Measurements from ENCODE around the gene GNMT.
"Not testable (repeated sequence)": the region's sequence is repeated elsewhere in the genome, so short reads cannot be mapped to it uniquely, and the experiment has no call there.

GNMT gene

DNA sequence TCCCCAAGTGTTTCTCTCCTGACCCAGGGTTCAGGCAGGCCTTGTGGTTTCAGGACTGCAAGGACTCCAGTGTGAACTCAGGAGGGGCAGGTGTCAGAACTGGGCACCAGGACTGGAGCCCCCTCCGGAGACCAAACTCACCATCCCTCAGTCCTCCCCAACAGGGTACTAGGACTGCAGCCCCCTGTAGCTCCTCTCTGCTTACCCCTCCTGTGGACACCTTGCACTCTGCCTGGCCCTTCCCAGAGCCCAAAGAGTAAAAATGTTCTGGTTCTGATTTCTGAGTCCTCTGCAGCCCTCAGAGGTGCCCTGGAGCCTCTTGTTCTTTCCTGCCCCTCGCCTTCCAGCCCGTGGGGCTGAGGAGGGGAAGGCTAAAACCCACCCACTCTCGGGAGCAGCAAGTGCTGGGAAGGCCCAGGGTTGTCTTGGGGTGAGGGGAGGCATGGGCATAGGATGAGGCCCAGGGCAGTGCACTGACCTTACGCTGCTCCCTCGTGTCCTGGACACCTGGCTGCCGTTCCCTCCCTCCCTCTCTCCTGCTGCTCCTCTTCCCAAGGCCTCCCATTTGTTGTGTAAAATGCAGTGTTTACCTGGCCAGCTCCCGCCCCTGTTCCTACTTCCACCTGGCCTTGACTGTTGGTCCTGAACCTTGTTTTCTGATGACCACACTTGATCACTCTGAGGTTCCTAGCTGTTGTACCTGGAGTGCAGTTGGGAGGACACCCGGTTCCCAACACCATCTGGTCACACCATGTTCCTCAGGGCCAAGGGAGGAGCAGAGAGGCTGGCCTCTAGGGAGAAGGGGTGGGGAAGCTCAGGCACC, 21.4 kb upstream of the GNMT start:
- Histone ChIP-seq H2AK5ac (ENCODE audit: low read length, severe bottlenecking) (no peak overlapping the region), H3K23ac (ENCODE audit: low read length in 2 of 2) (no peak overlapping the region), H3K36me3 (ENCODE audit: control insufficient read depth in 1 of 2, insufficient read depth in 2 of 2, low read depth in 1 of 2, low read length in 2 of 2) (peaks cover 65 to 74% of the 10 kb centered on the region in 2 experiments), H2BK5ac (ENCODE audit: low read depth, low read length, poor library complexity, severe bottlenecking) (no peak overlapping the region), H2BK120ac (ENCODE audit: low read depth, low read length) (no peak overlapping the region), H3K9me3 (ENCODE audit: control insufficient read depth, low read length) (no peaks in the 10 kb centered on the region), H2BK15ac (ENCODE audit: low read depth, poor library complexity, severe bottlenecking) (no peak overlapping the region), H3K4me2 (ENCODE audit: low read length, poor library complexity, severe bottlenecking) (no peak overlapping the region), H3K27ac (ENCODE audit: low read length, poor library complexity, severe bottlenecking) (no peak overlapping the region), H3K18ac (ENCODE audit: low read depth in 1 of 2, low read length in 2 of 2) (no peak overlapping the region), H3K14ac (ENCODE audit: low read length in 2 of 2) (no peak overlapping the region), H3K4me1 (ENCODE audit: control insufficient read depth, insufficient read depth, low read depth, low read length) (peaks cover under 1% of the 10 kb centered on the region), H2BK12ac (ENCODE audit: low read length in 2 of 2) (no peak overlapping the region), H3K9ac (ENCODE audit: low read length) (no peak overlapping the region), H3K27me3 (ENCODE audit: control insufficient read depth in 1 of 2, insufficient read depth in 1 of 2, low read length in 2 of 2) (no peaks in the 10 kb centered on the region), H2AFZ (ENCODE audit: low read depth, low read length) (no peak overlapping the region), H4K8ac (ENCODE audit: low read length) (no peak overlapping the region), H4K91ac (ENCODE audit: low read length) (no peak overlapping the region), H3K4ac (ENCODE audit: low read depth in 1 of 2, low read length in 2 of 2) (no peak overlapping the region), H3K4me3 (ENCODE audit: insufficient read depth in 1 of 2, low read depth in 1 of 2, low read length in 2 of 2) (no peak overlapping the region), H3K79me1 (replicated peaks; ENCODE audit: low read length, poor library complexity, severe bottlenecking) (peaks cover 36% of the 10 kb centered on the region)
- 93% methylated on average over 8 of the region's 9 CpGs for WGBS
- no peak for DNase-seq

GRCh38 chr6:42939810-42940167, 20.8 kb upstream of the GNMT start:
- Histone ChIP-seq H3K4me3 (ENCODE audit: insufficient read depth in 1 of 2, low read depth in 1 of 2, low read length in 2 of 2) (no peak overlapping the region), H3K9me3 (ENCODE audit: control insufficient read depth, low read length) (no peaks in the 10 kb centered on the region), H3K27me3 (ENCODE audit: control insufficient read depth in 1 of 2, insufficient read depth in 1 of 2, low read length in 2 of 2) (no peaks in the 10 kb centered on the region), H2AFZ (ENCODE audit: low read depth, low read length) (no peak overlapping the region), H3K79me1 (replicated peaks; ENCODE audit: low read length, poor library complexity, severe bottlenecking) (peaks cover 34% of the 10 kb centered on the region), H2BK15ac (ENCODE audit: low read depth, poor library complexity, severe bottlenecking) (no peak overlapping the region), H2BK12ac (ENCODE audit: low read length in 2 of 2) (no peak overlapping the region), H2BK5ac (ENCODE audit: low read depth, low read length, poor library complexity, severe bottlenecking) (no peak overlapping the region), H2BK120ac (ENCODE audit: low read depth, low read length) (no peak overlapping the region), H3K27ac (ENCODE audit: low read length, poor library complexity, severe bottlenecking) (no peak overlapping the region), H3K4me2 (ENCODE audit: low read length, poor library complexity, severe bottlenecking) (no peak overlapping the region), H4K91ac (ENCODE audit: low read length) (no peak overlapping the region), H3K9ac (ENCODE audit: low read length) (no peak overlapping the region), H3K4ac (ENCODE audit: low read depth in 1 of 2, low read length in 2 of 2) (no peak overlapping the region), H4K8ac (ENCODE audit: low read length) (no peak overlapping the region), H3K18ac (ENCODE audit: low read depth in 1 of 2, low read length in 2 of 2) (no peak overlapping the region), H3K4me1 (ENCODE audit: control insufficient read depth, insufficient read depth, low read depth, low read length) (no peaks in the 10 kb centered on the region), H3K36me3 (ENCODE audit: control insufficient read depth in 1 of 2, insufficient read depth in 2 of 2, low read depth in 1 of 2, low read length in 2 of 2) (peaks cover 62 to 70% of the 10 kb centered on the region in 2 experiments), H2AK5ac (ENCODE audit: low read length, severe bottlenecking) (no peak overlapping the region), H3K23ac (ENCODE audit: low read length in 2 of 2) (no peak overlapping the region), H3K14ac (ENCODE audit: low read length in 2 of 2) (no peak overlapping the region)
- WGBS, result 86% methylated on average over 2 of the region's 4 CpGs
- no peak for DNase-seq

- no peak overlapping the region for H4K91ac ChIP-seq (ENCODE audit: low read length)
Observed at GRCh38 chr6:42940493-42941045, 20.0 kb upstream of the GNMT start.

DNA sequence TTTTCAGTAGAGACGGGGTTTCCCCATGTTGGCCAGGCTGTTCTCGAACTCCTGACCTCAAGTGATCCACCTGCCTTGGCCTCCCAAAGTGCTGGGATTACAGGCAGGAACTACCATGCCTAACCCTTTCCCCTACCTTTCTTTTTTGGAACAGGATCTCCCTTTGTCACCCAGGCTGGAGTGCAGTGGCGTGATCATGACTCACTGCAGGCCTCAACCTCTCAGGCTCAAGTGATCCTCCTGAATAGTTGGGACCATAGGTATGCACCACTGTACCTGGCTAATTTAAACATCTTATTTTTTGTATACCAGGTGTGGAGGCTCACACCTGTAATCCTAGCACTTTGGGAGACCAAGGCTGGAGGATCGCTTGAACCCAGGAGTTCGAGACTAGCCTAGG, 19.2 kb upstream of the GNMT start:
- H2AFZ ChIP-seq (ENCODE audit: low read depth, low read length); H3K4me3 ChIP-seq (ENCODE audit: insufficient read depth in 1 of 2, low read depth in 1 of 2, low read length in 2 of 2); H4K91ac ChIP-seq (ENCODE audit: low read length); H3K23ac ChIP-seq (ENCODE audit: low read length in 2 of 2); H2AK5ac ChIP-seq (ENCODE audit: low read length, severe bottlenecking); H3K14ac ChIP-seq (ENCODE audit: low read length in 2 of 2); H3K9ac ChIP-seq (ENCODE audit: low read length); H3K9me3 ChIP-seq (ENCODE audit: control insufficient read depth, low read length); H2BK5ac ChIP-seq (ENCODE audit: low read depth, low read length, poor library complexity, severe bottlenecking); H3K27me3 ChIP-seq (ENCODE audit: control insufficient read depth in 1 of 2, insufficient read depth in 1 of 2, low read length in 2 of 2); H3K4me2 ChIP-seq (ENCODE audit: low read length, poor library complexity, severe bottlenecking); H3K4ac ChIP-seq (ENCODE audit: low read depth in 1 of 2, low read length in 2 of 2); H2BK15ac ChIP-seq (ENCODE audit: low read depth, poor library complexity, severe bottlenecking); H3K4me1 ChIP-seq (ENCODE audit: control insufficient read depth, insufficient read depth, low read depth, low read length); H3K27ac ChIP-seq (ENCODE audit: low read length, poor library complexity, severe bottlenecking); H2BK120ac ChIP-seq (ENCODE audit: low read depth, low read length); H3K18ac ChIP-seq (ENCODE audit: low read depth in 1 of 2, low read length in 2 of 2); DNase-seq; H4K8ac ChIP-seq (ENCODE audit: low read length); H2BK12ac ChIP-seq (ENCODE audit: low read length in 2 of 2): not testable (repeated sequence)
- 97% methylated on average over 4 of the region's 5 CpGs for WGBS
- Histone ChIP-seq H3K36me3 (ENCODE audit: control insufficient read depth in 1 of 2, insufficient read depth in 2 of 2, low read depth in 1 of 2, low read length in 2 of 2) (peaks cover 54% of the 10 kb centered on the region in 2 experiments), H3K79me1 (replicated peaks; ENCODE audit: low read length, poor library complexity, severe bottlenecking) (peaks cover 29% of the 10 kb centered on the region)

More at GRCh38 chr6:42940493-42941045, 20.0 kb upstream of the GNMT start:
- no peaks in the 10 kb centered on the region for H3K9me3 ChIP-seq (ENCODE audit: control insufficient read depth, low read length)
- no peak overlapping the region for H2BK120ac ChIP-seq (ENCODE audit: low read depth, low read length)
- no peak overlapping the region for H2AK5ac ChIP-seq (ENCODE audit: low read length, severe bottlenecking)
- H3K18ac ChIP-seq (ENCODE audit: low read depth in 1 of 2, low read length in 2 of 2), result no peak overlapping the region
- peaks cover 32% of the 10 kb centered on the region for H3K79me1 ChIP-seq (replicated peaks; ENCODE audit: low read length, poor library complexity, severe bottlenecking)
- H2AFZ ChIP-seq (ENCODE audit: low read depth, low read length), result no peak overlapping the region
- WGBS, result 91% methylated on average over 6 of the region's 6 CpGs
- H3K23ac ChIP-seq (ENCODE audit: low read length in 2 of 2), result no peak overlapping the region
- DNase-seq, result no peak
- no peaks in the 10 kb centered on the region for H3K4me1 ChIP-seq (ENCODE audit: control insufficient read depth, insufficient read depth, low read depth, low read length)
- H3K4me2 ChIP-seq (ENCODE audit: low read length, poor library complexity, severe bottlenecking), result no peak overlapping the region
- H3K36me3 ChIP-seq (ENCODE audit: control insufficient read depth in 1 of 2, insufficient read depth in 2 of 2, low read depth in 1 of 2, low read length in 2 of 2), result peaks cover 58 to 62% of the 10 kb centered on the region in 2 experiments
- no peak overlapping the region for H2BK12ac ChIP-seq (ENCODE audit: low read length in 2 of 2)
- peak overlapping the region in 1 of 2 experiments; percentile 74 for H3K14ac ChIP-seq (ENCODE audit: low read length in 2 of 2)
- no peak overlapping the region for H3K4ac ChIP-seq (ENCODE audit: low read depth in 1 of 2, low read length in 2 of 2)
- H2BK15ac ChIP-seq (ENCODE audit: low read depth, poor library complexity, severe bottlenecking), result no peak overlapping the region
- no peak overlapping the region for H2BK5ac ChIP-seq (ENCODE audit: low read depth, low read length, poor library complexity, severe bottlenecking)
- H4K8ac ChIP-seq (ENCODE audit: low read length), result no peak overlapping the region
- no peaks in the 10 kb centered on the region for H3K27me3 ChIP-seq (ENCODE audit: control insufficient read depth in 1 of 2, insufficient read depth in 1 of 2, low read length in 2 of 2)
- no peak overlapping the region for H3K27ac ChIP-seq (ENCODE audit: low read length, poor library complexity, severe bottlenecking)
- no peak overlapping the region for H3K9ac ChIP-seq (ENCODE audit: low read length)
- no peak overlapping the region for H3K4me3 ChIP-seq (ENCODE audit: insufficient read depth in 1 of 2, low read depth in 1 of 2, low read length in 2 of 2)
